H54 (cell line): ENCODE data around the gene YIPF2.
A peak's percentile ranks its signal among the peaks of the same experiment; 100 is the strongest.

Source experiments
- DNase-seq: peaks from one replicate; pipeline ENCODE4 v3.0.0; 2011; ENCODE audit warnings: low spot score, mixed read lengths; ENCODE audit not compliant: insufficient read length
- FAIRE-seq: peaks from 3 replicates; lab custom pipeline; 2011; peaks lifted over from hg19 to GRCh38; lab: Jason Lieb, UNC
- POLR2A ChIP-seq: IDR thresholded peaks from 2 replicates; pipeline ENCODE4 v1.6.1; 2011; ENCODE audit warnings: low read depth, mild to moderate bottlenecking, low read length

Gene YIPF2

GRCh38 chr19:10928563-10929401 is at the start of gene YIPF2, which contains the start of gene TIMM29:
Gene YIPF2, minus strand, starts transcription at chr19:10928639. Its CDS starts 229 bp downstream, at chr19:10928410.
Gene TIMM29, plus strand, starts transcription at chr19:10928811. Its CDS starts 12 bp downstream, at chr19:10928823.
- FAIRE-seq (no peak), DNase-seq (peak; percentile 93)
- TF ChIP-seq POLR2A: peak; percentile 50

GRCh38 chr19:10977742-10978092 is 49.3 kb upstream of the YIPF2 start:
- FAIRE-seq: no peak
- no peak for DNase-seq
- no peak for TF ChIP-seq POLR2A

GRCh38 chr19:10976131-10976892 is 47.9 kb upstream of the YIPF2 start:
- TF ChIP-seq POLR2A: no peak
- FAIRE-seq: no peak

GRCh38 chr19:10975374-10976130 is 47.1 kb upstream of the YIPF2 start:
- DNase-seq (peak; percentile 51), FAIRE-seq (no peak)

More at GRCh38 chr19:10976131-10976892, 47.9 kb upstream of the YIPF2 start:
- no peak for DNase-seq

GRCh38 chr19:10971107-10971726 is 42.8 kb upstream of the YIPF2 start:
- DNase-seq (no peak), FAIRE-seq (no peak)
- no peak for TF ChIP-seq POLR2A

More at GRCh38 chr19:10975374-10976130, 47.1 kb upstream of the YIPF2 start:
- no peak for TF ChIP-seq POLR2A

GRCh38 chr19:10968527-10969135 is 40.2 kb upstream of the YIPF2 start:
- TF ChIP-seq POLR2A: no peak
- DNase-seq: no peak
- no peak for FAIRE-seq

GRCh38 chr19:10966809-10967208 is 38.4 kb upstream of the YIPF2 start:
- TF ChIP-seq POLR2A: no peak
- DNase-seq: no peak
- no peak for FAIRE-seq

GRCh38 chr19:10965398-10965797 is 37.0 kb upstream of the YIPF2 start:
- DNase-seq: no peak
- no peak for TF ChIP-seq POLR2A
- FAIRE-seq: no peak

GRCh38 chr19:10964903-10965302 is 36.5 kb upstream of the YIPF2 start:
- FAIRE-seq (no peak), DNase-seq (no peak)
- no peak for TF ChIP-seq POLR2A

- no peak for TF ChIP-seq POLR2A
- FAIRE-seq (no peak), DNase-seq (no peak)
These were observed 35.4 kb upstream of the YIPF2 start for GRCh38 chr19:10963865-10964264.

- DNase-seq: no peak
- no peak for FAIRE-seq
- TF ChIP-seq POLR2A: no peak
These were observed 34.4 kb upstream of the YIPF2 start for GRCh38 chr19:10962863-10963262.

- FAIRE-seq (no peak), DNase-seq (no peak)
- TF ChIP-seq POLR2A: 0 out of 2 replicates have a peak, but pooled peaks have one; percentile 14
These were observed 32.8 kb upstream of the YIPF2 start for GRCh38 chr19:10961073-10961860.
